ENCODE measurements around the gene CCDC91.
A peak's percentile ranks its signal among the peaks of the same experiment; 100 is the strongest.

GRCh38 chr12:28578833-28579252, 388.6 kb downstream of the CCDC91 start:
- TF ChIP-seq CTCF (conservative IDR thresholded peaks at IDR 0.05; ENCODE audit: low read depth, low read length) (no peak), POLR2A (IDR thresholded peaks at IDR 0.05; ENCODE audit: low read depth, low read length) (no peak), RCOR1 (IDR thresholded peaks at IDR 0.05; ENCODE audit: insufficient replicate concordance, low read length) (no peak), MAFK (IDR thresholded peaks at IDR 0.05; ENCODE audit: low read depth, low read length) (no peak), RAD21 (IDR thresholded peaks at IDR 0.05; ENCODE audit: low read length) (no peak), ELK1 (IDR thresholded peaks at IDR 0.05; ENCODE audit: borderline replicate concordance, low read depth, low read length) (no peak), FOS (IDR thresholded peaks at IDR 0.05; ENCODE audit: low read depth, low read length) (no peak), RFX5 (IDR thresholded peaks at IDR 0.05; ENCODE audit: low read depth, low read length) (no peak), BHLHE40 (IDR thresholded peaks at IDR 0.05; ENCODE audit: low read depth, low read length) (peak; percentile 77), USF2 (IDR thresholded peaks at IDR 0.05; ENCODE audit: low read depth, low read length) (no peak), MXI1 (IDR thresholded peaks at IDR 0.05; ENCODE audit: borderline replicate concordance, low read depth, low read length) (no peak), NFE2L2 (IDR thresholded peaks at IDR 0.05; ENCODE audit: low read depth, low read length) (no peak), CEBPB (IDR thresholded peaks at IDR 0.05; ENCODE audit: low read depth, low read length) (peak; percentile 51), SMC3 (IDR thresholded peaks at IDR 0.05; ENCODE audit: low read depth, low read length) (no peak)

All from IMR-90 (cell line).